NCI-H146 (cell line): ENCODE measurements around the gene FHOD1.

Source experiments
- DNase-seq: peaks from one replicate; lab custom pipeline; 2025; lab: John Stamatoyannopoulos, UW

Gene FHOD1

DNA sequence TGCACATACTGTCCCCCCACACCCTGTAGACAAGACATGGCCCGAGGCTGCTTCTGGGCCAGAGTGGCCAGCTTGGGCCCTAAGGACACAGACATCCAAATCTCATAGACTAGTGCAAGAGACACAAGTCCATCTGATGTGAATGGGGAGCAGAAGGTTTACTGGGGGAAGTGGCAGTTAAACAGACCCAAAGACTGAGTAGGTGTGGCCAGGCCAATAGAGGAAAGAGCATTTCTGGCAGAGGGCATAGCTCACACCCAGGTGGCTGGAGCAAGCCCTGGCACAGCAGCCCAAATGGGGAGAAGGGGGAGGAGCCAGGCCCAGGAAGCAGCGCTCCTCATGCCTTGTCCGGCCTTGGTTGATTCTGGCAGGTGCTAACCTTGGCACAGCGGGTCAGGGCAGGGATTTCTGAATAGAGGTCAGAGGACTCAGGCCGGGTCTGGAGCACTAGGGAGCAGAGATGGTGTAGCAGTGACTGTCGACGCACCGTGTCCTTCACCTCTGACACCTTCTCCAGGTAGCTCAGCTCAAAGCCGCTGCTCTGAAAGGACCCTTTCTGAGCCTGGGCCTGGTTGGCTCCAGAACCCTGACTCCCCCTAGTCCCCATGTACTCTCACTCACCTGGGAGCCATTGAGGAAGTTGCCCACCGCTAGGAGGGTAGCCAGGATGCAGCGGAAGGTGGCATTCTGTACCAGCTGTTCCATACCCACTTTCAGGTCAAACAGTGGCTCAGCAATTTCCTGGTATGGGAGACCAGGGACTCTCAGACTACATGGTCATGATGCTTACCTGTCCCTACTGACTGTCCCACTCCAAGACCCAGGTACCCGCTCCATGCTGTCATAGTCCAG is 16.2 kb downstream of the FHOD1 start:
- no peak for DNase-seq

DNA sequence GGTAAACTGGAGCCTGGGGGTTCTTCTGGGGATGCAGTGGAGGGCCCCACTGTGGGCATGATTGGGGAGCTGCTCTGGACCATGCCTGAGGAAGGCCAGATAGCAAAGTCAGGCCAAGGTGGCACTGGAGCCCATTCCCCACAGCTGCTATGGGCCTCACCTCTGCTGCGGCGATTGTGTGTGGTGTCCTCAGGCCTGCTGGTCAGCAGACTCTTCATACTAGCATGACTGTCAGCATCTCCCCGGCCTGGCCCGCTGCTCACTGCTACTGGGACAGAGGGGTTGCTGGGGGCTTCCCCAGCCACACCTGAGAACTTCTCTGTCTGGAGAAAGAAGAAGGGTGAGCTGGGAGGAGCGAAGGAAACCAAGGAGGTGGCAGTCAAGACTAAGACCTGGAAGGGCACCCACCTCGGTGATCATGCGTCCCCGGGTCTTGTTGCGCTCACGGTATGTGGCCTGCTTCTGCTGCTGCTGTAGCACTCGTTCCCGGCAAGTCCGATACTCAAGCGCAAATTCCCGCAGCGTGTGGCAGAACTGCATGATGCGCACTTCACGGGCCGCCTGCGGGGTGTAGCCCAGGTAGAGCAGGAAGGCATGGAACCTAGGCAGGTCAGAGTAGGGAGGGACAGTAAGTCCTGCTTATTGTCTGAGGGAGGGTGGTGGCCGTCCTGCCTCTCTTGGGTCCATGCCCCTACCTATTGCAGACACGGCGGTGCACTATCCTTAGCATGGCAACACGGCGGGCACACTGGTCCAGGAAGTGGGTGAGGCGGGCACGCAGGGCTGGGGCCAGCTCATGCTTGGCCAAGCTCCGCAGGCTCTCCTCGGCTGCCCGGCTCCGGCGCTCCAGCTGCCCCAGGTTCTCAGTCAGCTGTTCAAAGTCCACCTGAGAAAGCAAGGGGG is 17.1 kb downstream of the FHOD1 start:
- no peak for DNase-seq

DNA sequence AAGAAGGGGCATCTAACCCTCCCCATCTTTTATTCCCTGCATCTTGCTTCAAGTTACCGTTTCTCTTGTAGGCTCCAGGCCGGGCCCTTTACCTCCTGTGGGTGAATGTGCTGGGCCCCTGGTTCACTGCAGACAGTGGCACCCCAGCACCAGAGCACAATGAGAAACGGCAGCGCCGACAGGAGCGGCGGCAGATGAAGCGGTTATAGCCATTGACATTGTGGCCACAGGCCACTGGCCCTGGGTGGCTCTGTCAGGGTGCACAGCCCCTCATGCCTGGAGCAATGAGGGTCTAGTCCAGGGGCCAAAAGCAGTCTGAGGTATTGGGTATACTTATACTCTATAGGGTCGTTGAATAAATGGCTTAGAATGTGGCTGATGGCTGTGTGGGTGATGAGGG is 18.4 kb downstream of the FHOD1 start:
- DNase-seq: no peak

DNA sequence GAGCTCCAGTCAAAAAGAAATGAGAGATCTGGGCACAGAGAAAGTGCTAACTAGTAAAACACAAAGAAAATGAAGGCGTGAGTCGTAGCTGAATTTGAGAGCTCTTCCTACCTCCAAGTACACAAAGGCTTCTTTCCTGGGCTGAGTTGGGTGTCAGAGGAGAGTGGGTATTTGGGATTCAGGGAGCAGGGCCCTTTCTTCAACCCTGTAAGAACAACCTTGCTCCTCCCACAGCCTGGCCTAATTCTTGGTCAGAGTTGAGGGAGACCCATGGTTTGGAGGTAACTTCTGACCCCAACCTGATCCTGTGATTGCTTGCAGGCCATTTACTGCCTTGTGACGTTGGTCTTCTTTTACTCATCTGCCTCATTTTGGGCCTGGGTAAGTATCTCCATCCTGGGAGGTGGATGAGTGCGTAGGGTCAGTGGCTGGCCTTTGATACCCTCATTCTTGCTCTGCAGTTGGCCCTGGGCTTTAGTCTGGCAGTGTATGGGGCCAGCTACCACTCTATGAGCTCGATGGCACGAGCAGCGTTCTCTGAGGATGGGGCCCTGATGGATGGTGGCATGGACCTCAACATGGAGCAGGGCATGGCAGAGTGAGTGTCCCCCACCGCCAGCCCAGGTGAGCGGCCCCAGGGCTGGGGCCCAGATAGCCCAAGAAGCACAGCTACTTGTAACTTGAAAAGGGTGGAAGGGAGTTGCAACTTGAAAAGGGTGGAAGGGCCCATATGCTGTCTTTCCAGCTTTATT is 19.1 kb downstream of the FHOD1 start:
- DNase-seq: no peak

DNA sequence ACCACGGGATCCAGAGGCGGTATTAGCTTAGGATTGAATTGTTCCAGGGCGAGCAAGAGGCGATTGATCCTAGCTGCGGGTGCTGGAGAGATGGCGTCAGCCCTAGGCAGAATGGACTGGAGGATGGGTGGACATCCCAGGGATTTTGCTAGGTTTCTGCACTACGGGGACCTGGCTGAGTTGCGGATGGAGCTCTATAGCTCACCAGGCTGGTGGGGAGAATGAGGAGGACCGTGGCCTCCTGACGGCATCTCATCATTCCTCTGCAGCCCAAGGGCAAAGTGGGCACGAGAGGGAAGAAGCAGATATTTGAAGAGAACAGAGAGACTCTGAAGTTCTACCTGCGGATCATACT is 19.7 kb downstream of the FHOD1 start:
- DNase-seq: no peak

DNA sequence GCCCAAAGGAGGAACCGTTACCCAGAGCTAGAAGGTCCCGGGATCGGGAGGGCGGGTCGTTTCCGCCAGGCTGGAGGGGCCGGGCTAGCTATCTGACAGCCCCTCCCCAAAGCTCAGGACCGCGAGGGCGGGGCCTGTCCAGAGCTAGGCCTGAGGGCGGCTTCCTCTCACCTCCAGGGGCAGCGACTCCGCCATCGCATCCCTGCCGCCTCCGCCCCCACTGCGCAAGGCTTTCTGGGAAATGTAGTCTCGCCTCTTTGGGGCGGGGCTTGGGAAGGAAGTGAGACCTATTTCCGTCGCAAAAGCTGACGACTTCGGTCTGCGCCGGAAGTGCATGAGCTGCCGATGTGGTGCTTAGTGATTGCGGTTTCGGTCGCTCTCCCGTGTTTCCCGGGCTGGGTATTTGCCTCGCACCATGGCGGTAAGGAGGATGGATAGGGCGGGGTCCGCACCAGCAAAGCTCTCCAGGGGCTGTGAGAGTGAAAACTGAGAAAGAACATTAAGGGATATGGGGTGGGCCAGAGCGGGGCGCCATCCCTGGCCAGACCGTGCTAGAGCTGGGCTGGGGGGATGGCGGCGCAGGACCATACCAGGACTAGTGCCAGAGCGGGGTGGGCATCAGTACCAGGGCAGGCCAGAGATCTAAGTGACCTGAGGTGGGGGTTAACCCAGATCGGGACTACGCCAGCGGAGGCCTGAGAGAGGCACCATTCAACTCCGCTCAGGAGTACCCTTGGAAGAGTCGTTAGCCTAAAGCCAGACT is 20.3 kb downstream of the FHOD1 start, which contains the start of gene TMEM208:
TSS of gene TMEM208 (plus strand) at position 327 of the 763 bp plus-strand sequence. CDS start at position 416, 89 bp downstream.
- DNase-seq: peak; percentile 96

DNA sequence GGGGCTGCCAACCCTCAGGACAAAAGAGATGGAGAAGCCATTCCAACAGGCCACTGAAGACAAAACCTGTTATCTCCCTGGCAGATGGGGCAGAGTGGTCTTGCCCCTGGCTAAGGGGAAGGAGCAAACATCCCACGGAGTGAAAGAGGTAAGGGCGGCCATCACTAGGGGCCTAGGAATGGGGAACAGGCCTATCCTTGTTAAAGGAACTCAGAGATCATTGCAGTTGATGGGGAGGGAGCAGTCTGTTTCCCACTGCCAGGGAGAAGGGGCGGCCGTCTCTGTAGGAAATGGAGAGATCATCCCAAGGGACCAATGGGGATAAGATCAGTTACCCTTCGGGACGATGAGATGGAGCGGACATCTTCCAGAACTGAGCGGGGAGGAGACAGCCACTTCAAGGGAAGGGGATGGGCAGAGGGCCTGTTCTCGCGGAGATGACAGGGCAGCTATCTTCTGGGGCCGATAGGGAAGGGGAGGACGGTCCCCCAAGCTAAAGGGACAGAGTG is 20.9 kb downstream of the FHOD1 start:
- DNase-seq: peak; percentile 19

DNA sequence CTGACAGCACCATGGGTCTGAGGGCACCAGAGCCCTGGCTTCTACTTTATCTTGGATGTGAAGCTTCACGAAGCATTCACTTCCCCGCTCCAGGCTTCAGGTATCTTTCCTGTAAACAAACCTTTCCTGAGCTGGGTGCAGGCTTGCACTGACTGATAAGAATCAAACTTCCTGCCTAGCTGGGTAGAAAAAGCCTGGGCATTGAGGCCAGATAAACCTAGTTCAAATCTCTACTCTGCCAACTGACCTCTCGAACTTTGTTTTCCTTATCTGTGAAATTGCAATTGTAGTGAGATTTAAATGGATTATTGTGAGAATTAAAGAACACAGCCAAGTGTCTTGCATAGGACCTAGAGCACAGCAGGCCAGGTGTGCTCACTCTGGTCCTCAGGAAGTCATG is 23.3 kb downstream of the FHOD1 start:
- DNase-seq: no peak

DNA sequence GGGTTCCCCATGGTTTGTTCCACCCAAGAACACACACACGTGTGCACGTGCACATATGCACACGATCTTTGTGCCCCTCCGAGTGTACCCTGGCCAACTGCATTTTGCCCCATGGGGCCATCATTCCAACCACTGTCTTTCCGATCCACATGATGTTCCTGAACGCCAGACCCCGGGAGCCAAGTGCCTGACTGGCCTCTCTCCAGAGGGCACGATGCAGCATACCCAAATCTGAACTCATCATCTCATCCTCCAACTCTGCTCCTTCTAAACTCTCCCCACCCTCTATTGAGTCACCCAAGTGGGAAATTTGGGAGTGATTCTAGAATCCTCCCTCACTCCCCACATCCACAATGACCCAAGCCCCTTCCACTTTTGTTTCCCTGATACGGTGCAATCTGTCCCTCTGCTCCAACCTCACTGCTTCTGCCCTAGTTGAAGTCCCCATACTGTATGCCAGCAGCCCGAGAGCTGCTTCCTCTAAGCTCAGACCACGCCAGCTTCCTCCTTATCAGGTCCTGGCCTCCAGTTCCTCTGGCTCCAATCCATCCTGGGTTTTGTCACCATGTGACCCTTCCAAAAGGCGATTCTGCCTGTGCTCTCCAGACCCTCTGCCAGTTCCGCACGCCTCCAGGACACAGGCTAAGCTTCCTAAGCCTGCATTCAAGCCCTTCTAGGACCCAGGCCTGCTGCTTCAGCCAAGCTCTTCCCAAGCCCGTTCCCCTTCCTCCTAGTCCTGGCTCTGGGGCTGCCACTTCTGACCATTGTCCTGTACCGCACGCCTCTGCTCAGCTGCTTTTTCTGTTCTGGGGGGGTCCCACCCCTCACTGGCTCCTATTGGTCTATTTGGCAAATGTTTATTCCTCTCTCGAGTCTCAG is 30.4 kb downstream of the FHOD1 start:
- no peak for DNase-seq

DNA sequence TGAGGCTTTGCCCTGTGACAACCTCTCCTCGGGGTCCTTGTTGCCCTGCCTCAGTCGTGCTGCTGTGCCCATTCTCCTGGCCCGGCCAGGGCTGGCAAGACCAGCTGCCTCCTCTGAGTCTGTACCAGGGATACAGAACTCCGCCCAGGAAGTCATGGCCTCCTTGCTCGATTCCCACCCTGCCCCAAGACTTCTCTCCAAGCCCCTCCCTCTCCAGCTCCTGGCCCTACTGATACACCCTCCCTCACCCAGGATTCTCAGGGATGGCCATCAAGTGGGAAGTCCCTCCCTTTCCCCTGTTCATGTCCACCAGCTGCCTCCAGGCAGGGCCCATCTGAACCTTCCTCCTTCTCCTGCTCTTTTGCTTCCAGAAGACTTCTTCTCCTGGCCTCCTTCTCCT is 31.6 kb downstream of the FHOD1 start:
- DNase-seq: no peak

DNA sequence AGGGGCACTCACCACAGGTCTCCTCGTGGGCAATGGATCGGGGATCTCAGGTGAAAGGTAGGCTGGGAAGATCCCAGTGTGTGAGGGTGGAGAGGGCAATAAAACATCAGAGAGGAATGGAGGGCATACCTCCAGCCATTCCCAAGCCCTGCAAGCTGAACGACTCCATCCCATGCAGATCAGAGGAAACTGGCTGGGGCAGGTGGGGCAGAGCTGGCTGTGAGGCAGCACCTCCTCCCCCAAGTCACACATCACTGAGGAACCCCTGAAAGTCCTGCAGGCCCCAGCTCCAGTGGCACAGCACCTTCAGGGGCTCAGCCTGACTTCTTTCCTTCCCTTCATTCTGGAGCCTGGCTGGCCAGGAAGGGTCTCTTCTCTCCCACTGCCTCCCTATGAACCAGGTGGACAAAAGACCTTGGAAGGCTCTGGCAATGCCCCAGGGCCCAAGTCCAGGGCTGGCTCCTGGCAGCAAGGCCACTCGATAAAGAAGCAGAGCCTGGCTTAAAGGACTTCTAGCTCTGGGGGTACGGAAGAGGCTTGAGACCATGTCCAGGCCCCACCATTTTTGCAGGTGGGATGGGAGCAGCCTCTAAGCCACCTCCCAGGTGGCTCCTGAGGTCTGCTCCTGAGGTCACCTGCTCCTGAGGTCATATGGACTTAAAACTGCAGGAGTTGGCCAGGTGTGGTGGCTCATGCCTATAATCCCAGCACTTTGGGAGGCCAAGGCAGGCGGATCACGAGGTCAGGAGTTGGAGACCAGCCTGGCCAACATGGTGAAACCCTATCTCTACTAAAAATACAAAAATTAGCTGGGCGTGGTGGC is 33.9 kb downstream of the FHOD1 start:
- no peak for DNase-seq

DNA sequence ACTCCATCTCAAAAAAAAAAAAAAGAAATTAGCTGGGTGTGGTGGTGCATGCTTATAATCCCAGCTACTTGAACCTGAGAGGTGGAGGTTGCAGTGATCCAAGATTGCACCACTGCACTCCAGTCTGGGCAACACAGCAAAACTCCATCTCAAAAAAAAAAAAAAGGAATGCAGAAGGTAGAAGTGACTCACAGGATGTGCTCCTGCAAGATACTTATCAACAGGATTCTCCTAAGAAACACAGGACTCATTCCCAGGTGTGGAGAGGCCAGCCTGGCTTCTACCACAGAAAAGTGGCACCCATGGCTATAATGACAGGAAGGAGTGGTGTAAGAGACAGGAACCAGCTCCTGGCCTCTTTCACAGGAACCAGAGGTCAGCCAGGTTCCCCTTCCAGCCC is 34.5 kb downstream of the FHOD1 start:
- no peak for DNase-seq

DNA sequence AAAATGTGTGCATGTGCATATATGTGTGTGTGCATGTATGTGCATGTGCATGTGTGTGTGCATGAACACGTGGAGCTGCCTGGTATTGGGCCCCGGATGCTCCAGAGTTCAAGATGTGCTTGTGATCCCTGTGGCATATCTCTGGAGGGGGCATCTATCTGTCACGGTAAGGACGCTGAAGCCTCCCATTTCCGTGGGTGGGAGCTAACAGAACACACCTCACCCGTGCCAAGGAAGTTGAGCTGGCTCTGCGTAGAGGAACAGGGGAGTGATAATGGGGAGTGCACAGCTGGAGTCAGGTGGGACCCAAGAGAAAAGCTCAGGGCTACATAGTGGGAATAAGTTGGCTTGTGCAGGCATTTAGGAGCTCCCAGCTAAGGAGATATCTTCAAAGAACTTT is 35.6 kb downstream of the FHOD1 start:
- DNase-seq: no peak

DNA sequence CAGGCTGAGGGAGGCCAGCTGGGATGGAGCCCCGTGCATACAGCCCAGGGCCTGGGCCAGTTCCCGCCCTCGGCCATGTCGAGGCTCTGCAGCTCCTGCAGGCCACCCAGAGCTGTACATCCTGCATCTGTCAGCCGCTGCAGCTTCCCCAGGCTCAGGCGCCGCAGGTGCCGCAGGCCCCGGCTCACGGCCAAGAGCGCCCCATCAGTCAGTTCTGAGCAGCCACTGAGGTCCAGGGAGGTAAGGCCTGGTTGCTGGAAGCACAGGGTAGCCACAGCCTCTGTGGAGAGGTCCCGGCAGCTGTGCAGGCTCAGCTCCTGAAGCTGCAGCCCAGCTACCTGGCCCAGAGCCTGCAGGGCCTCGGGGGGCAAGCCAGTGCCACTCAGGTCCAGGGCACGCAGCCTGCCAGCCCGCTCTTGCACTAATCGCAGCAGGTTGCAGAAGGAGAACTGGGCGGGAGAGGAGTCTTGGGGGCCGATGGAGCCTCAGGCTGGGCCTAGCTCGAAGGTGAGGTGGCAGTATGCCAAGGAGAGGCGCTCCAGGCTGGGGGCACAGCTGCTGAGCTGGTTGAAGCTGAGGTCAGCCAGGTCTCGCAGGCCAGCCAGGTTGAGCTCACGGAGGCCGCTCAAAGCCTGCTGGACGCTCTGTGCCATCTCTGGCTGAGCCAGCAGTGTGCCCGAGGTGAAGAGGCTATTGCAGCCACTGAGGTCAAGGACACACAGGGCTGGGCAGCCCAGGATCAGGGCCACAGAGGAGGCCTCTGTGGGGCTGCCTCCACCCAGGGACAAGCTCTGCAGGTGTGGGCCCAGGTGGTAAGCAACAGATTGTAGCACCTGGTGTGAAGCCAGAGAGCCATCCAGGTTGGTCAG is 37.0 kb downstream of the FHOD1 start:
- no peak for DNase-seq

DNA sequence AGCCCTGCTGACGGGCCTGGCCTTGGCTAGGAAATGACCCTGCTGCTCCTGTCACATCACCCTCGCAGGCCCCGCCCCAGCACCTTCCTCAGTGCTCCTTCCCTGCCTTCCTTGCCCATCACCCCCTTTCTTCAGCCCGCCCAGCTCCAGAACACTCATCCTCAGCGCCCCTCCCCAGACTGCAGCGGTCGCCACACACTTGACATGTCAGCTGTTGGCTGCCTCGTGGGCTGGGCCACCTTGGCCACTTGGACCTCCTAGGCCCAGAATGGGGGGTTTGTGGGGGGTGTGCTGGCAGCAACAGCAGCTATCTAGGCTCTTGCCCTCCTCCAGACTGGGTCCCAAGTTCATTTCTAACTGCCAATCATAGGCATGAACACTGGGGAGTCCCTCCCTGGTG is 37.7 kb downstream of the FHOD1 start:
- no peak for DNase-seq

DNA sequence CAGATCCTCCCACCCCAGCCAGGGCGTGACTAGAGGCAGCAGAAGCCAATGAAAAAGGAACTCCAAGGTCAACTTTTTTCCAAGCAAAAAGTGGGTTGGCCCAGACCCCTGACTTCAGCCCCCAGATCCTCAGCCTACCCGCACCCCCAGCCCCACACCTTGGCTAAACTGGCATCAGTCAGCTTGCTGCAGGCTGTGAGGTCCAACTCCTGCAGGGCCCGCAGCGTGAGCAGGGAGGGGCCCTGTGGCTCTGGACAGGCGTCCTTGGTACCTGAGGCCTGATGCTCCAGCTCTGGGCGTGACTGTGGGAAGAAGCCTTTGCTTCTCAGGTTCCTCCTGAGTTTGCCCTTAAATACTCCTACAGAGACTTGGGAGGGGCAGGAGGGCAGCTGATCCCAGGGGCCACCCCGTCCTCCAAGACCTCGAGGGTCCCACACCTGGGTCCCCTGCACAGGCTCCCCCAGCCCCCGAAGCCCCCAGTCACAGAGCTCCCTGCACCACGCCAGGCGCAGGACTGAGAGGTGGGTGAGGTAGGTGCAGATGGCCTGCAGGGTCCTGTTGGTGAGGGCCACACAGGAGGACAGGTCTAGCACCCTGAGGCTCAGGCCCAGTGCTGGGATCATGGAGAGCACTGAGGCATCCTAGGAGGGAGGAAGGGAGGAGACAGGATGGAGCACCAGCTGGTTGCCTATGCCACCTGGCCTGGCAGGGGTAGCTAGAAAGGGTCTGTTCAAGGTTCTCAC is 39.0 kb downstream of the FHOD1 start:
- DNase-seq: no peak

DNA sequence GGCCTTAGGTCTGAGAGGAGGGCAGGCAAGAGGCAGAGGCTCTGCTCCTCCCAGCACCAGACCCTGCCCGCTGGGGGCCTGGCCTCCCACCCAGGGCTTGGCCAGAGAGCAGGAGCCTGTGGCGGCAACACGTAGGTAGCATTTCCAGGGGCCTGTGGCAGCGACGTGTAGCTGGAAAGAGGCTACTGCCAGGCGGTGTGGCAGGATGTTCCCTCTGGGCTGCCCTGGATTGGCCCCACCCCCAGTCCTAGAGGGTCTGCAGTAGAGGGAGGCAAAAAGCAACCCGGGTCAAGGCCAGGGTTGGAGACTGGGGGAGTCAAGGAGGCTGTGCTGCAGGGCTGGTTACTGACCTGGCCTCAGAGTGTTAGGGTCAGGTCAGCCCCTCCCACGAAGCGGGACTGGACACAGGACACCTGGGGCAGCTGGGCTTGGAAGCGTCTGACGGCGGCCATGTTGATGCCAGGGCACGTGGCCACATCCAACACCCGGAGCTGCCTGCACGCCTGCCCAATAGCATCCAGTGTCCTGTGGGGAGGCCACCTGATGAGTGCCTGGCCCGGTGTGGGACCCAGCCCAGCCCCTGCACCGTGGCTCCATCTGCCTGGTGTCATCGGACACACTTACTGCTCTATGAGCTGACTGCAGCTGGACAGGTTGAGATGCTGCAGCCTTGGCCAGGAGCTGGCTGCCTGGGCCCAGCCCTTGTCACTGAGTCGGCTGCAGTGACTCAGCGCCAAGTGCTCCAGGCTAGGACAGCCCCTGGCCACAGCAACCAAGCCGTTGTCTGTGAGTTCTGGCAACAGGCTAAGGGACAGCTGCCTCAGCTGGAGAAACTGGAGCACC is 39.8 kb downstream of the FHOD1 start:
- no peak for DNase-seq
